A549 treated with ZK216348 at 1 μM for 4 hours (cell line): ENCODE data around the gene MARCHF2. TPM values are rescaled to one million over a fixed set of nuclear protein-coding genes. Genes with fewer than 3 reads are reported as not detected.

ENCODE experiments used
- total RNA-seq: library from RNA; stranded (reverse); fragments of 200-300 nt; extraction: Qiagen RNA extraction; gene quantifications from 5 replicates; pipeline ENCODE4 v1.2.3, GENCODE V29; 2022; ENCODE audit warnings: low read depth

Gene MARCHF2, protein sequence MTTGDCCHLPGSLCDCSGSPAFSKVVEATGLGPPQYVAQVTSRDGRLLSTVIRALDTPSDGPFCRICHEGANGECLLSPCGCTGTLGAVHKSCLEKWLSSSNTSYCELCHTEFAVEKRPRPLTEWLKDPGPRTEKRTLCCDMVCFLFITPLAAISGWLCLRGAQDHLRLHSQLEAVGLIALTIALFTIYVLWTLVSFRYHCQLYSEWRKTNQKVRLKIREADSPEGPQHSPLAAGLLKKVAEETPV
- 13.8 to 22.7 TPM (median 16.4 TPM) in 5 replicates for total RNA-seq

DNA sequence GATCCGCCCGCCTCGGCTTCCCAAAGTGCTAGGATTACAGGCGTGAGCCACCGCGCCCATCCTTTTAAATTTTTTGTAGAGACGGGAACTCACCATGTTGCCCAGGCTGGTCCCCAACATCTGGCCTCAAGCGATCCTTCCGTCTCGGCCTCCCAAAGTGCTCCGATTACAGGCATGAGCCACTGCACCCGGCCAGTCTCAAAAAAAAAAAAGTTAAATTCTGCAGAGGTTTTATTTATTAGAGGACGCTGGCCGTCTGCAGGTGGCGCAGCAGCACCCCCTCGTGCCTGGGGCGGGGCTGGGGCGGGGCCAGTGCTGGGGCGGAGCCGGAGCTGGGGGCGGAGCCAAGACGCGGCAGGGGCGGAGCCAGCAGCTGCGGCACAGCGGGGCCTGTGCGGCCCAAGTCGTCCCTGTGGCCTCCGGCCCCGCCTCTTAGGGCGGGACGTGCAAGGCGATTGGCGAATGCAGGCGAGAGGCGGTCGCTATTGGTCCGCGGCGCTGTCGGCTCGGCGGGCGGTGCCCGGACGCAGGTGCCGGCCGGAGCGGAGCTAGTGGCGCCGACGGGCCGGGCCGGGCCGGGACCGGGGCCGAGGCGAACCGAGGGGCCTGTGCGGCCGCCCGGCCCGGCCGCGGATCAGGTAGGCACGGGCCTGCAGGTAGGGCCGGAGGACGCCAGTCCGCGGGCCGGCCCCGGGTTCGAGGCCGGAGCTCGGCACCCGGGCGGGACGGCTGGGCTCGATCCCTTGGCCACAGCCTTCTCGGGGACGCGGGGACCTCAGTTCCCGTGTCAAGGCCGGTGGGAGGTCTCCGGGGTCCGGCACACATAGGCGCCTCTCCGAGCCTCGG is at the start of gene MARCHF2:
Gene MARCHF2 (plus strand): TSS at position 523 of the 846 bp plus-strand sequence. CDS start 8,536 bp downstream, outside the sequence.

DNA sequence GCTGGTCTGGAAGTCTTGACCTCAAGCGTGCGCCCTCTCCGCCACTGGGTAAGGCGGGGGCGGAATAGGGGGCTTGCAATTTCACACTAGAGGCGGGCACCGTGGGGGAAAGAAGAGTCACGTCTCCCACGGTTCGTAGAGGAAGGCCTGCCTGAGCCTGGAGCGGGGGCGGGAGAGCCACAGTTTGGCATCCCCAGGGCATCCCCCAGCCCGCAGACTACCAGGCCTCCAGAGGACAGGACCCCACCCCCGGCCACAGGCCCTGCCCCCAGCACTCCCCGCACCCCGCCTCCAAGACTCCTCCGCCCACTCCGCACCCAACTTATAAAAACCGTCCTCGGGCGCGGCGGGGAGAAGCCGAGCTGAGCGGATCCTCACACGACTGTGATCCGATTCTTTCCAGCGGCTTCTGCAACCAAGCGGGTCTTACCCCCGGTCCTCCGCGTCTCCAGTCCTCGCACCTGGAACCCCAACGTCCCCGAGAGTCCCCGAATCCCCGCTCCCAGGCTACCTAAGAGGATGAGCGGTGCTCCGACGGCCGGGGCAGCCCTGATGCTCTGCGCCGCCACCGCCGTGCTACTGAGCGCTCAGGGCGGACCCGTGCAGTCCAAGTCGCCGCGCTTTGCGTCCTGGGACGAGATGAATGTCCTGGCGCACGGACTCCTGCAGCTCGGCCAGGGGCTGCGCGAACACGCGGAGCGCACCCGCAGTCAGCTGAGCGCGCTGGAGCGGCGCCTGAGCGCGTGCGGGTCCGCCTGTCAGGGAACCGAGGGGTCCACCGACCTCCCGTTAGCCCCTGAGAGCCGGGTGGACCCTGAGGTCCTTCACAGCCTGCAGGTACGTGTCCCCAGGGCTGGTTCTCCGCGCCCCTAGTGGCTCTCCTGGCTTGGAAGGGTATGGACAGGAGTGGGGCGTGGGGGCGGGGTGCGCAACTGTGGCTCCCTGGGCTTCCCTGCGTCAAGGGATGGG is 49.0 kb upstream of the MARCHF2 start, which contains the start of gene ANGPTL4:
Gene ANGPTL4 (plus strand): TSS at position 353 of the 969 bp plus-strand sequence. CDS start 167 bp downstream, at position 520.

DNA sequence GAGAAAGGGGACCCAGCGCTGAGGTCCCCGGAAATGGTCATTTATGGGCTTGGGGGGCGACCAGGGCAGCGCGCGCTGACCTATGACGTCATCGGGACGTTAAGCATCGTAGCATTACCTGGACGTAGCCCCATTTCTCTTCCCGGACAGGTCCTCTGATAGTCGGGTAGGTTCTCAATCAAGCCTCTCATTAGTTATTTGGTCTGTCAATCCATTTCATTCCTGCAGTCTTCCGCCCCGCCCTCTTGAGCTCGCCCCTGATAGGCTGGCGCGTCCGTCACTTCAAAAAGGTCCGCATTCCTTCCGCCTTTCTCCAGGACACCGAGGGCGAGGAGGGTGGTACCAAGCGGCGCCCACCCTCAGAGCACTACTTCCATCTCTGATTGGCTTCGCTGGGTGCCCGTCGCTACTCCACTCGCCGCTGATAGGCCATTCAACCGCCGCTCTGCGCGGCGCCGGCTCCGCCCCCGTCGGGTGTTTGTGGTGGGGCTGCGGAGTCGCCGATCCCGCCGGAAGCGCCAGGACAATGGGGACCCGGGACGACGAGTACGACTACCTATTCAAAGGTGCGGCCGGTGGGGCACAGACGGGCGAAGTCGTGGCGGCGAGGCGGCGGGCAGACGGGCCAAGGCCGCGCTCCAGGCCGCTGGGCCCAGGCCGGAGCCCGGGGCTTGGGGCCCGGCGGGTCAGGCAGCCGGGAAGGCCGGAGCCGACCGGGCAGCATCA is 23.1 kb upstream of the MARCHF2 start, which contains the start of gene RAB11B:
Gene RAB11B (plus strand): TSS at position 470 of the 726 bp plus-strand sequence. CDS start 57 bp downstream, at position 527.

DNA sequence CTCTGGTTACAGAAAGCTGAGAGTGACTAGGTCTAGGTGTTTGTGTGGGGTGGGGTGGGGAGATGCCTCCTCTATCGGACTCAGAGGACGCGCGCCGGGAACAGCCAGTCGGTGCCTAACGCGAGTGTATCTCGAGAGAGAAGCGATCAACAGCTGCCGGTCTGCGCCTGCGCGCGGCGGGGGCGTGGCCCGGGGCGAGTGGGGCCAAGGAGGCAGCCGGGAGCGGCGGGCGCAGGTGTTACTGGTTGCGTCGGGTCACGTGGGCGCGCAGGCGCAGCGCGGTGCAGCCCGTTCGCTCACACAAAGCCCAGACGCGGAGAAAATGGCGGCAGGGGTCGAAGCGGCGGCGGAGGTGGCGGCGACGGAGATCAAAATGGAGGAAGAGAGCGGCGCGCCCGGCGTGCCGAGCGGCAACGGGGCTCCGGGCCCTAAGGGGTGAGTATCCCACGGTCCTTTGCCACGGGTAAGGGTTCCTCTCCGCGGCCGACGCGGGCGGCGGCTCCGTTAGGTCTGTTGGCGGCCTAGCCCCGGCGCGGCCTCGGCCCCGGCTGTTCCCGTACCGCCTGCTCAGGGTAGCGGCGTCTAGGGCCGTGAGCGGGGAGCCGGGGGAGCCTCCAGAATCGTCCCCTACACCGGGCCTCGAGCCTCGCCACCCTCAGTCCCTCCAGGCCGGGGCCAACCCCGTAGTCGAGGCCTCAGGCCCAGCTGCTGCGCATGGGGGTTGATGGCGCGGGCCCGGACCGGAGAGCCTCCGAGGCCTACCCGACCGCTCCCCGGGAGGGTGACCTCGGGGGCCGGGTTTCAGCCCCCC is 31.8 kb downstream of the MARCHF2 start, which contains the start of gene HNRNPM:
Gene HNRNPM (plus strand): TSS at position 299 of the 811 bp plus-strand sequence. CDS start 24 bp downstream, at position 323.

Other genes with a start within 250 kb of the MARCHF2 start
- gene CERS4, start 203.9 kb upstream of the MARCHF2 start, total RNA-seq, result 3.5 to 4.0 TPM (median 3.7 TPM) in 5 replicates
- gene CD320, start 104.9 kb upstream of the MARCHF2 start, total RNA-seq, result 45.0 to 102 TPM (median 92.5 TPM) in 5 replicates
- gene NDUFA7, start 91.9 kb upstream of the MARCHF2 start, total RNA-seq, result 21.4 to 98.3 TPM (median 89.2 TPM) in 5 replicates
- 394 to 871 TPM (median 794 TPM) in 5 replicates for gene RPS28, start 91.8 kb upstream of the MARCHF2 start, total RNA-seq
- gene KANK3, start 70.0 kb upstream of the MARCHF2 start, total RNA-seq, result 2.3 to 6.6 TPM (median 6.0 TPM) in 5 replicates
- 297 to 524 TPM (median 412 TPM) in 5 replicates for gene ANGPTL4, start 49.1 kb upstream of the MARCHF2 start, total RNA-seq
- 86.6 to 98.4 TPM (median 92.1 TPM) in 5 replicates for gene RAB11B, start 22.9 kb upstream of the MARCHF2 start, total RNA-seq
- gene HNRNPM, start 31.7 kb downstream of the MARCHF2 start, total RNA-seq, result 247 to 299 TPM (median 251 TPM) in 5 replicates
- 0.19 to 0.27 TPM (median 0.25 TPM) in 3 of 5 replicates, not detected in the others for gene PRAM1, start 89.3 kb downstream of the MARCHF2 start, total RNA-seq
- gene ZNF414, start 100.9 kb downstream of the MARCHF2 start, total RNA-seq, result 14.2 to 21.2 TPM (median 19.7 TPM) in 5 replicates
- 0.24 to 0.45 TPM (median 0.28 TPM) in 5 replicates for gene MYO1F, start 164.1 kb downstream of the MARCHF2 start, total RNA-seq
- 9.0 to 19.4 TPM (median 15.3 TPM) in 5 replicates for gene ADAMTS10, start 197.4 kb downstream of the MARCHF2 start, total RNA-seq
- not detected in 5 replicates for gene NFILZ, start 217.3 kb downstream of the MARCHF2 start, total RNA-seq